Measurements from ENCODE around the gene EDAR.

DNA sequence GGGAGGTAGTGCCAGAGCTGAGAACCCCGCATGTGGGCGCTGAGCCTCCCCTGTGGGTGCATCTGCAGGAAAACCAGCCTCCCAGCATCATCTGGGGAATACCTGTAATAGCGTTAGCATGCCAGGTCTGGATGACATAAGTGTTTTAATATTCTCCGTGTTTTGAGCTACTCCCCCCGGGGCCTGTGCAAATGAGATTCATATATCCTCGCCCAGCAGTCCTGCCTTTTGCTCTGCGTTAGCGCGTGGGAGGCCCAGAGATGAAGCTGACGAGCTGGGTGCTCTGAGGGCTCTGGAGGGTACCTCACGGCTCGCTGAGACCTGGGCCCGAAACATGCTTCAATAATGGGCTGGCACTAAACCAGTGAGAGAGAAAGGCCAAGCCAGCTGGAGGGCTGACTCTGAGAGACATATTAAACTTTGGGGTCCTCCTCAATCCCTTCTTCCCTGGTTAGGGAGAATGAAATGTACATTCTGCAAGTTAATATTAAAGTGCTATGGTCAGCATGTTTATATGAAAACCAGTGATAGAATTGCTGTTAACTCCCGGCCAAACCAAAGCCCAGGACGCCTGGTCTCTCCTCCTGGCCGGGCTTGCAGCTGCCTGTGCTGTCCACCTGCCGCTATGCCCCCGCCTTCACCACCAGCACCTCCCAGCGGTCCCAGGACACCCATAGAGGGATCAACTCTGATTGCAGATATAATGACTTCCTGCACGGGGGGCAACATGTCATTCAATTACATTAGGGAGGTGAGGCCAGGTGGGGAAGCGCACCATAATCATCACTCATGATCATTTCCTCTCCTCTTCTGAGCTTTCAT lies 77.0 kb downstream of the EDAR start:
- TF ChIP-seq GATA2 (IDR thresholded peaks at IDR 0.05; ENCODE audit: low read depth, low read length) (no peak), GATA3 (IDR thresholded peaks at IDR 0.05; ENCODE audit: low read depth, low read length) (no peak)

Data from SH-SY5Y (cell line).